HG02798 (cell line): Measurements from ENCODE around the gene NDUFB7.
"Not testable (repeated sequence)": the region's sequence is repeated elsewhere in the genome, so short reads cannot be mapped to it uniquely, and the experiment has no call there.

Experiments used
- ATAC-seq: cut with Tn5 transposase; IDR thresholded peaks from one replicate; pipeline ENCODE4 v1.9.1; 2021; ENCODE audit warnings: mild to moderate bottlenecking; ENCODE audit not compliant: unreplicated experiment, poor library complexity

Gene NDUFB7

DNA sequence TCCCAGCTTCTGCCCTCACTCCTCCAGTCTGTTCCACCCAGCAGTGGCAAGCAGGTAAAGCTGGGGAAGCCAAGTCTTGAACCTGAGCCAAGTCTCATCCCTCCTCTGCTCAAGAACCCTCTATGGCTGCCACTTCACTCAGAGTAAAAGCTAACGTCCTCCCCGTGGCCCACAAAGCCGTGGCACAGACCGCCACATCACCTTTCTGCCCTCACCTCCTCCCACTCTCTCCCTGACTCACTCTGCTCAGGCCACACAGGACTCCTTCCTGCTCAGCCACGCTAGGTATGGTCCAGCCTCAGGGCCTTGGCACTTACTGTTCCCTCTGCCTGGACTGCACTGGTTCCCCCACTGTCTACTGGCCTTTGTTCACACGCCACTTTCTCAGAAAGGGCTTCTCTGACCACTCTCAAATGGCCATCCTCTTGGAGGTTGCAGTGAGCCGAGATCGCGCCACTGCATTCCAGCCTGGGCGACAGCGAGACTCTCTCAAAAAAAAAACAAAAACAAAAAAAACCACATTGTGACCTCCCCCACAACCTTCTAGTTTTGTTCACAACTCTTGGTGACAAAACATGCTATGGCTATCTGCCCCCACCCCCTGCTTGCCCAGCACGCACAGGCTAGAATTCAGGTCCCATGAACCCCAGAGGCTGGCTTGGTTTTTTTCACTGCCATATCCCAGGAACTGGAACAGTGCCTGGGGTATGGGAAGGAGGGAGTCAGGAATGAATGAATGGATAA lies 15.8 kb downstream of the NDUFB7 start:
- no peak for ATAC-seq

DNA sequence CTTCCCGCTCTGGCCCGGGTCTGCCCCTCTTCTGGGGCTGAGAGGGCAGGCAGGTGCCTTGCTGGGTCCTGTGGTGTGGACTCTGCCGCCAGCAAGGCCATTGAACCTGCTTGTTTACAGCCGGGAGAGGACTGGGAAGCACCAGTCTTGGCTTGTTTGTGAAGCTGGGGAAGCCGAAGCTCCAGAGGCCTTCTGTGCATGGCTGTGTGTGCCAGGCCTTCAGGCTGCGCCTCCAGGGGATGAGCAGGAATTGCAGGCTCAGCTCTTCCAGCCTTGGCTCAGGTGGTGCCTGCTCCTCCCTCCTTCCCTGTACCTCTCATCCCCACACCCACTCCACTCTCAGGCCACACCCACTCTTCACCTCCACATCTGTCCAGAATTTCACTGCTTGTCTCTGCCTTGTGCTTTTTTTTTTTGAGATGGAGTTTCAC lies 17.5 kb downstream of the NDUFB7 start:
- ATAC-seq = no peak

DNA sequence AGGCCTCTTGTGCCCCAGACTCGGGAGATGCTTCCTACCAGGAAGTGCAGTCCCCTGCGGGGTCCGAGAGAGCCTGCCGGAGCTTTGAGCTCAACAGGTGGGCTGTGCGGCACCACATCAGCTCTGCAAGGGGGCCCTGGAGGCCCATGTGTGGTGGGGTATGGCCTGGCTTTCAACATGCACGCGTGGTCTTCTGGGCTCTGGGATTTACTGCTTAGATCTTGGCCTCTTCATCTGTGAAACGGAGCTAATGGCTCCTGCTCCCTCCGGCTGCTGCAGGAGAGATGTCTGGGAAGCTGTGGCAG lies 18.0 kb downstream of the NDUFB7 start:
- no peak for ATAC-seq

DNA sequence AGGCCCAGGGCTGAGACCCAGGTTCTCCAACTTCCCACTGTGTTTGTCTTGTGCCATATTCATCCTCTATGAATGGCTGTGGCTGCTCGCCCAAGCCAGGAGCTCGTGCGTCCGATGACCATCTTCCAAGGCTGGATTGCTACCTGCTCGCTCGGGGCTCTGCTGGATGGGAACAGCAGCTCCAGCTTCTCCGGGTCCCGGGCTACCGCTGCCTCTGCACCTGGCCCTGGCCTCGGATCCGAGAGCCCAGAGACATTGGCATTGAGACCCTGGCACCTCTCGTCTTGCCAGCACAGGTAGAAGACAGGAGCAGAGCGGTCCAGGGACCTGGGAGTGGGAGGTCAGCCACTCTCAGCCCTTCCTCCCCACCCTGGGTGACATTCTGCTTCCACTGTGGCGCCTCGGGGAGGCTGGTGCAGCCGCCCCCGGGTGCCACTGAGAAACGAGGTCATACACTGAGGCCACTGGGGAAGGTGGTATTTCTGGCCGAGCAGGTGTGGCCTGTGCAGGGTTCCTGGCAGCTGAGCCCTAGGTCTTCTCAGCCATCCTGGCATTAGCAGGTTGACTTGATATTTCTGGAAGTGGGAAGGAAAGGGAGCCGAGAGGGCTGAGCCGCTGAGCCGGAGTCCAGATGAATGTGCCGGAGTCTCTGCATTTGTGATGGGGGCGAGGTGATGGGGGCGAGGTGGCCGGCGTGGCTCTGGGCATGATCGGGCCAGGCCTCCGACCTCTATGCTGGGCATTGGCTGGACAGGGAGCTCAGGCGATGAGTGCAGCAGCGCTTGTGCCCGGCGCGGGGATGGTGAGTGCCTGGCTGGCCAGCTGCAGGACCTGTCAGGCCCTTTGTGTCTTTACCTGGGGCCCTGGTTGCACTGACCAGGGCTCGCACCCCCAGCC lies 18.6 kb downstream of the NDUFB7 start:
- ATAC-seq = no peak

DNA sequence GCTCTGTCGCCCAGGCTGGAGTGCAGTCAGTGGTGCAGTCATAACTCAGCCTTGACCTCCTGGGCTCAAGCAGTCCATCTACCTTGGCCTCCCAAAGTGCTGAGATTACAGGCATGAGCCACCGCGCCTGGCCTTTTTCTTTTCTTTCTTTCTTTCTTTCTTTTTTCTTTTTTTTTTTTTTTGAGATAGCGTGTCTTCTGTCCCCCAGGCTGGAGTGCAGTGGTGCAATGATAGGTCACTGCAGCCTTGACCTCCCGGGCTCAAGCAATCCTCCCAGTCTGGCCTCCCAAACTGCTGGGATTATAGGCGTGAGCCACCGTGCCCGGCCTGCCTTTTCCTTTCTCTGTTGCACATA lies 19.9 kb downstream of the NDUFB7 start:
- not testable (repeated sequence) for ATAC-seq

DNA sequence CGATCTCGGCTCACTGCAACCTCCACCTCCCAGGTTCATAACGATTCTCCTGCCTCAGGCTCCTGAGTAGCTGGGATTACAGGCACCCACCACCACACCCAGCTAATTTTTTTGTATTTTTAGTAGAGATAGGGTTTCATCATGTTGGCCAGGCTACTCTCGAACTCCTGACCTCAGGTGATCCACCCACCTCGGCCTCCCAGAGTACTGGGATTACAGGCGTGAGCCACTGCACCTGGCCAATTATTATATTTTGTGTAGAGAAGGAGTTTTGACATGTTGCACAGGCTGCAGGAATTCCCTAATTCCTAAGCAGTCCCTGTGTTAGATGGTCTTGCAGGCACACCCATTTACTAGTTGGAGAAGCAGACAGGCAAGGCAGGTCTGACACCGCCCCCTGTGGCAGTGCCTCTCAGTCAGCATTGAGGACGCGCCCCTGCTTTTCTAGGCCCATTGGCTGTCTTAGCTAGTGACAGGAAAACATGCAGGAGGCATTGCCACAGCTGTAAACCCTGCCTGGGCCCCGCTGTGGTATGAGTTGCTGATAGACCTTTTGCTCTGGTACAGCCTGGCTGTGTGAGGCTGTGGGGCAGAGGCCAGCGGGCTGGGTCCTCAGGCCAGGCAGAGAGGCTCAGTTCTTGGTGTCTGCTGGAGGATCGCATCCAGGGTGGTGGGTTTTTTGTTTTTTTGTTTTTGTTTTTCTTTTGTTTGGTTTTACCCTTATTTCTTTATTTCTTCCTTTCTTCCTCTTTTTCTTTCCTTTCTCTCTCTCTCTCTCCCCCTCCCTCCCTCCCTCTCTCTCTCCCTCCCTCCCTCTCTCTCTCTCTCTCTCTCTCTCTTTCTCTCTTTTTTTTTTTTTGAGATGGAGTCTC lies 20.5 kb downstream of the NDUFB7 start:
- ATAC-seq = not testable (repeated sequence)

DNA sequence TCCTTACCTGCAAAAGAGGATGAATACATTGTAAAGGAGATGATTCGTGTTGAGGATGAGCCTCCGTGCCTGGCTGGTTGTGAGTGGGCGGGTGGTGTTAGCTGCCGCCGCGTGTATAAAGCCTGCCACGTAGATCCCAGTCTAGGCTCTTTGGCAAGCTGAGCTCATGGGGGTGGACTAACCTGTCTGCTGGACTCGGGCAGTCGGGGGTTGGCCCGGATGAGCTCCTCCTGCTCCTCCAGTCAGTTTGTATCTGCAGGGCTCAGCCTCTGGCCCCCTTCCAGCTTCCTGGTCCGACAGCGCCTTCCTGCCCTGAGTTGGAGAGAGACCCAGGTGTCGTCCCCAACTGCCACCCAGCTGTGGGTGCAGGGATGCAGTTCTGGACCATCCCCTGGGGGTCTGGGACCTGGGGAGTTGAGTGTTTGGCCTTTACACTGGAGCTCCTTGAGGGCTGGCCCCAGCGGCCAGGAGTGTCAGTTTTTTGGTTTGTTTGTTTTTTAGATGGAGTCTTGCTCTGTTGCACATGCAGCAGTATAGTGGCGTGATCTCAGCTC lies 21.6 kb downstream of the NDUFB7 start:
- ATAC-seq = no peak

DNA sequence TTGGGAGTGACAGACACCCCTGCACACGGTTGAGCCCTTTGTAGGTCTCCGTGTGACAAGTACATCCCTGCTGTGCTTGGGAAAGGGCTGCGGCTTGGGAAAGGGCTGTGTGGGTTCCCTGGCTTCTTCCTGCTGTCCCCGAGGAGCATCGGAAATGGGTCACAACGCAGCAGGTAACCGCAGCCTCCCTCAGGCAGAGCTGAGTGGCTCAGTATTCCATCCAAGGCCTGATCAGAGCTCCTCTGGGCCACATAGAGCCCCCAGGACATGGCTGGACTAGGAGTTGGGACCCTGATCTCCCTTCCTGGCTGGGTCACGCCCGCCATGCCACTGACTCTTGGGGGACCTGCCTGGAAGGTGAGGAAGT lies 26.2 kb downstream of the NDUFB7 start:
- no peak for ATAC-seq

DNA sequence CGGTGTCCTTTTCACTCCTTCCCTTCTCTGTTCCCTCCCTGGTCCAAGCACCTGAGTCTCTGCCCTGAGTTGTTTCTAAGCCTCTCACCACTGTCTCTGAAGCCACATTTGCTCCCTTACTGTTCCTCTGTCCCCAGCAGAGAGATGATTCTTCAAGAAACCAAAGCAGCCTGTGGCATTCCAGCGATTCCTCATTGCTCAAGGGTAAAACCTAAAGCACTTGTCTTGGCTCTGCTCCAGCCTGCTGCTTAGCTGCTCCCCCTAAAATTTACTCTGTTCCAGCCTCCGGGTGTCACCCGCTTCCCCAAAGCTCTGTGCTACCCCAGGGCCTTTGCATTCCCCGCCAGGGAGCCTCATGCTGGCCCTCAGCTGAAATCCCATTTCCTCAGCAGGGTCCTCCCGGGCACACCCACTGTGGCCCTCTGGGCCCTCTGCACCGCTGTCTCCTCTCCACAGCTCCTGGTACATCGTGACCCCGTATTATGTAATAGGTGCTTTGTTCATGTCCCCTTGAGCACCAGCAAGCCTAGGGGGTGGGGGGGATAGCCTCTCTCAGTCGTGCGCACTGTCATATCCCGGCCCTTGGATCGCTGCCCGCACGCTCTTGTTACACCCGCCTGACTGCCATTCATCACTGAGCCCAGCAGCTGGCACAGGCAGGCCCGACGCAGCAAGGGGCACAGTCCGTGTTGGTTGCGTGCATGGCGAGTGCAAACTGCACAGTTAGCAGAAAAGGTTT lies 26.7 kb downstream of the NDUFB7 start:
- no peak for ATAC-seq

DNA sequence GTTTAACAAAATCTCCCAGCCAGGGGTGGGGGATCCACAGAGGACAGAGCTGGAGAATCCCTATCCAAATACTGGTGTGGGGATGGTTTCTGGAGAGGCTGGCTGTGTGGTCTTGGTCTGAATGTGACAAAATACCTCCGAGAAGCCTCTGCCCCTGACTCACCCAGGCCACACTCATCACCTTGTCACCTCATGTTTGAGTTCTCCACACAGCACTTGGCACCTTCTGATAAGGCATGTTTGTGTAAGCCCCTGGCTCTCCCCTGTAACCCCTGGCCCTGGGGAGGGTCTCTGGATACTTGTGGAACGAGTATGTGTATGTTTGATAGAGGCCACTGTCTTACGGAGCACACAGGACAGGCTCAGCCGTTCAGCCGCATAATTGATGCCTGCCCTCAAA lies 27.8 kb downstream of the NDUFB7 start:
- ATAC-seq = no peak

DNA sequence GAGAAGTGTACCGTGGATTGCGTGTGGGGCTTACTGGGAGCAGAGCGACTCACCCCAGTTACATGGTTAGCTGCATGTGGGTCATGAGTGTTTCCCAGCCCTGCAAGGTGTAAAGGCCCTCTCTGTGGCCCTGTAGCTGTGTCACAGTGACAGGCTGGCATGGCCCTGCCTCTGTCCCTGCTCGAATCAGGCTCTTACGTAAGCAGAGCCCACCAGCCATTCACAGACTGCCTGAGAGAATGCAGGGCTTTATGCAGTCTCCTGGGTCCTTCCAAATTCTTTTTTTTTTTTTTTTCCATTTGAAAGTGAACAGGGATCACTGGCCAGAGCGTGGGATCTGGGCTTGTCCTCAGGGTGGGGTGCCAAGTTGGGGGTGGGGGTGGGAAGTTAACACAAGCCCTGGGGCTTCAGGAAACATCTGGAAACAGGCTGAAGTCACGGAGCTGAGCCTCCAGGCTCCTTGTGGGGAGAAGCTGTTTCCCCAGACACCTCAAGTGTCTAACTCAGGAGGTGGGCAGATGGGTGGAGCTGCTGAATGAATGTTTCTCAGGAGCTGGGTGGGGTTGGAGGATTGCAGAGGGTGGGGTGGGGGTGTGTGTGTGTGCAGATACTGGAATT lies 29.0 kb downstream of the NDUFB7 start:
- ATAC-seq = no peak

DNA sequence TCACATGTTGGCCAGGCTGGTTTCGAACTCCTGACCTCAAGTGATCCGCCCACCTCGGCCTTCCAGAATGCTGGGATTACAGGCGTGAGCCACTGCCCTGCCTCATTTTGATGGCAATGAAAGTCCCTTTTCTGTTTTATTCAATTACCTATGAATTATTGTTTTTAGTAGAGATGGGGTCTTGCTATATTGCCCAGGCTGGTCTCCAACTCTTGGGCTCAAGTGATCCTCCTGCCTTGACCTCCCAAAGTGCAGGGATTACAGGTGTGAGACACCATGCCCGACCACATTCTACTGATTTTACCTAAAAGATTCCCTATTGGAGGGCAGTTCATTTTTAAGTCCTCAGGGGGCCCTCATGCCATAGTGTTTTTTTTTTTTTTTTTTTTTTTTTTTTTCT lies 29.9 kb downstream of the NDUFB7 start:
- ATAC-seq = not testable (repeated sequence)

DNA sequence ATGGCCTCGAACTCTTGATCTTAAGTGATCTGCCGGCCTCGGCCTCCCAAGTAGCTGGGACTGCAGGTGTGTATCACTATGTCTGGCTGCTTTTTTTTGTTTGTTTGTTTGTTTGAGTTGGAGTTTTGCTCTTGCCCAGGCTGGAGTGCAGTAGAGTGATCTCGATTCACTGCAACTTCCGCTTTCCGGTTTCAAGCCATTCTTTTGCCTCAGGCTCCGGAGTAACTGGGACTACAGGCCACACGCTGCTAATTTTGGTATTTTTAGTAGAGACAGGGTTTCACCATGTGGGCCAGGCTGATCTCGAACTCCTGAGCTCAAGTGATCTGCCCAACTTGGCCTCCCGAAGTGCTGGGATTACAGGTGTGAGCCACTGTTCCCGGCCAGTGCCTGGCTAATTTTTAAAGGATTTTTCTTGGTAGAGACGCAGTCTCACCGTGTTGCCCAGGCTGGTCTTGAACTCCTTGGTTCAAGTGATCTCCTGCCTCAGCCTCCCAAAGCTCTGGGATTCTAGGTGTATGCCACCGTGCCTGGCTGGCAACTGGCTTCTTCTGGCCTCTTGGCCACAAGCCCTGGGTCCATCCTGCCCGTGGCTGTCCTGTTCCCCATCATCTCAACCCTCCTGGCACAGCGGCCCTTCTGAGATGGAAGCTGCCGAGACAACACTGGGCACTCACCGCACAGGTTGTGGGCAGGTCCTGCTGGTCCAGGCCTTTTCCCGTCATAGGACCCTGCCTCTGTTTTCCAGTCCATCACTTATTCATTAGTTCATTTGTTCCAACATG lies 30.9 kb downstream of the NDUFB7 start:
- no peak for ATAC-seq

DNA sequence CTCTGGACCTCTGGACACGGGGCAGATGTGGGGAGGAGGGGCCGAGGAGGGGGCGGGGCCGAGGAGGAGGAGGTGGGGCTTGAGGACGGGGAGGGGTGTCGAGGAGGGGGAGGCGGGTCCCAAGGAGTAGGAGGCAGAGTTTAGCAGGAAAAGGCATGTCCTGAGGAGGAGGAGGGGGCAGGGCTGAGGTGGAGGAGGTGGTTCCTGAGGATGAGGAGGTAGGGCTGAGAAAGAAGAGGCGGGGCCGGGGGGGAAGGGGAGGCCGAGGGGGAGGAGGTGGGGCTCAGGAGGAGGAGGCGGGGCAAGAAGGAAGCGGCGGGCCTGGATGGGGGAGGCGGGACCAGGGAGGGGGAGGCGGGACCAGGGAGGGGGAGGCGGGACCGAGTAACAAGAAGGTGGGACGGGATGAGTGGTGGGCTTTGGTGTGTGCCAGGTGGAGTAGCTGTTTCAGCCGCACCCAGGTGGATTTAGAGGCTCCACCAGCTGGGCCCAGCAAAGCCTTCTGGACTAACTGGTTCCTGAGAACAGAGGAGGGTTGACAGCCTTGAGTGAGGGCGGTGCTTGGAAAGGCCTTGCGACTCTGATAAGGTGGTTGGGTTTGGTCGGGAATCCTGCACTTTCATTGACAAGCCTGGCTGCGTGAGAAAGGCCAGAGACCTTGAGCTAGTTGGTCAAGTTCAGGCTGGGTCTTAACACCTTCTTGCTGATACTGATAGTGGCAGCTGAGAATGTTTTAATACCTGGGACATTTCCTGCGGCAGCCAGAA lies 34.8 kb downstream of the NDUFB7 start:
- no peak for ATAC-seq

DNA sequence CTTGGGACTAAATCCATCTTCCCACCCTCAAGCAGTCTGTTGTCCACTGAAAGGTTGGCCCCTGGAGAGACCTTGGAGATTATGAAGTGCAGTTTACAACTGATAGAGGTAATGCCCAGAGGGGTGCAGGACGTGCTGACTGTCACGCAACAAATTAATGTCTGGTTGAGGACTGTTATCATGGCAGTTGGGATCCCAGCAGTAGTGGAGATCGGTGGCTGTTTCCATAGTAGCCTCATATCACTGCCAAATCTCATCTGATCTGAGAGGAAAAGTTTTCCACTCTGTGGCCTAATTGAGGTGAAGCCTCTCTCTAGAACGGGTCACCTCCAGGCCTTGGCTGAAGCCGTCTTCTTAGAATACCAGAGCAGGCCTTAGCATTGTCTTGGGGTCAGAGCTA lies 38.4 kb downstream of the NDUFB7 start:
- no peak for ATAC-seq

DNA sequence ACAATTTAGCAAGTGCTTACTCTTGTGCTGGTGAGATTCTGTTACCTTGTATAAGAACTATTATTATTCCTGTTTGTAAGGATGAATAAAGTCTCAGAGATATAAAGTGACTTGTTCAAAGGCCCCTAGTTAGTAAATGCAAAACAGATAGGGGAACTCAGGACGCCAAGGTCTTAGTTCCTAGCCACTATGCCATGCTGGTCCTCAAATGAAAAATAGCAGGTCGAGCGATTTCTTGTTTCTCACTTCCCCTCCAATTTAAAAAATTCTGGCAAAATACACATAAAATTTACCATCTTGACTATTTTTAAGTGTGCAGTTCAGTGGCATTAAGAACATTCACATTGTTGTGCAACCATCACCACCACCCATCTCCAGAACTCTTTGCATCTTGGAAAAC lies 41.4 kb downstream of the NDUFB7 start:
- ATAC-seq = no peak

DNA sequence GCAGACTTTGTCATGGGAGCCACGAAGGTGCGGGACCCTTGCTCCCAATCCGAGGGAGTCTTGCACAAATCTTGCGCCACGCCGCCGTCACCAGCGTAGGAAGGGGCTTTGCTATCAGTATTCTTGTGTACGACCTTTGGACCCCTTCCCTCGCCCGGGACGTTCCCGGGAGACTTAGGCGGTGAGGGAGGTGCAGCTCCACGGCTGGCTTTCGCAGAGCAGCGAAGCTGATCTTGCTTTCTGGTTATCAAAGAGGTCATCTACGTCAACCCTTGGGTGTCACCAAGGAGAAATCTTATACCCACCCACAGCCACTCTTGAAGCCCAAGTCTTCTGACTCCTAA lies 41.9 kb downstream of the NDUFB7 start:
- no peak for ATAC-seq
